Adrenal gland (tissue), 12 donors: ENCODE data around the gene INIP. TPM values are rescaled to one million over a fixed set of nuclear protein-coding genes. Genes with fewer than 3 reads are reported as not detected.

Source experiments
- DNase-seq, 7 donors: peaks; one replicate each; pipeline ENCODE4 v3.0.0-alpha.2; 2019 to 2020
- H3K27ac ChIP-seq, 5 donors: fragments of 200-600 bp; sonication (generic) in 4 of 5; 1 replicate in 3 of 5; 2 replicates in 2 of 5; pipeline versions ENCODE4 v1.5.1 to v1.8.0; 2016 to 2020; ENCODE audit warnings: mild to moderate bottlenecking in 1 of 5
- H3K27me3 ChIP-seq: fragments of 200-600 bp; 2 replicates; pipeline ENCODE4 v1.8.0; 2021
- H3K36me3 ChIP-seq, 2 donors: fragments of 200-600 bp; replicated peaks in 1 of 2; 1 replicate in 1 of 2; 2 replicates in 1 of 2; pipeline versions ENCODE4 v1.5.1 to v1.8.0; 2018 to 2022
- H3K4me1 ChIP-seq, 2 donors: fragments of 200-600 bp; replicated peaks in 1 of 2; 1 replicate in 1 of 2; 2 replicates in 1 of 2; pipeline versions ENCODE4 v1.5.1 to v1.8.0; 2018 to 2021
- H3K4me3 ChIP-seq, 4 donors: fragments of 200-600 bp; sonication (generic) in 3 of 4; one replicate each; pipeline ENCODE4 v1.5.1; 2016 to 2018
- H3K9me3 ChIP-seq, 3 donors: fragments of 200-600 bp; sonication (generic) in 1 of 3; replicated peaks in 1 of 3; 1 replicate in 2 of 3; 2 replicates in 1 of 3; pipeline versions ENCODE4 v1.5.1 to v1.8.0; 2016 to 2021
- POLR2A ChIP-seq, 2 donors: fragments of 450-650 bp; IDR thresholded peaks; one replicate each; pipeline ENCODE4 v1.6.1; 2017; ENCODE audit warnings: antibody characterized with exemption in 2 of 2, mild to moderate bottlenecking in 2 of 2, moderate library complexity in 1 of 2
- WGBS, 4 donors: extraction: QIAGEN DNeasy Blood & Tissue Kit in 2 of 4; methylation state at CpG; one replicate each; pipeline versions ENCODE4 v1.1.5 to v1.1.7; 2013 to 2017; 5-methylcytosine and 5-hydroxymethylcytosine counted together
- intact Hi-C, 2 donors: fragments of 100-400 bp; cut with DNase I; formaldehyde crosslinking; loops; one replicate each; pipeline versions ENCODE4 v1.14.1 to v1.15.0; 2022 to 2023
- polyA plus RNA-seq, 3 donors: library from polyadenylated mRNA; stranded (reverse); fragments of 200-250 nt in 2 of 3; fragments of 350-450 nt in 1 of 3; fragmentation: Illumina TruSeq in 1 of 3; extraction: RNeasy Lipid Tissue Mini Kit (QIAGEN cat#74804) in 1 of 3; gene quantifications; one replicate each; pipeline ENCODE4 v1.2.3, GENCODE V29; 2013 to 2014
- total RNA-seq, 9 donors: library from RNA; depleted of rRNA in 4 of 9; stranded (reverse); fragments of >200 nt in 4 of 9; fragments of 120-200 nt in 1 of 9; fragmentation: NEBNext Ultra II Directional in 1 of 9; extraction: Animal tissue kit (Norgen Biotek cat#: 25700) in 1 of 9; gene quantifications; one replicate each; pipeline versions ENCODE4 v1.1.0 to v1.2.4, GENCODE V29; 2013 to 2023
- TF ChIP-seq, protein P1 (sequence below), 6 experiments: fragments of 450-650 bp in 4 of 6; fragments of 200-600 bp in 2 of 6; sonication (generic) in 1 of 6; IDR thresholded peaks; 1 replicate in 5 of 6; 2 replicates in 1 of 6; pipeline versions ENCODE4 v1.5.1 to v1.8.0; 2016 to 2021; ENCODE audit warnings: antibody characterized with exemption in 6 of 6, mild to moderate bottlenecking in 2 of 6, moderate library complexity in 1 of 6
- donor health status: healthy with polysubstance abuse.
- donor health status: Bipolar disorder and iron deficiency.
- donor health status: DM: yes; HTN: yes; CAD: no.
- donor health status: DM: no; HTN: no; CAD: no.
- donor health status: DM: no; HTN: no; CAD: no.
- donor health status: DM: yes; HTN: yes; CAD: no.

INIP gene
- total and polyA plus RNA-seq, 12 donors = 5.5 to 28.2 (median 20.0) TPM

DNA sequence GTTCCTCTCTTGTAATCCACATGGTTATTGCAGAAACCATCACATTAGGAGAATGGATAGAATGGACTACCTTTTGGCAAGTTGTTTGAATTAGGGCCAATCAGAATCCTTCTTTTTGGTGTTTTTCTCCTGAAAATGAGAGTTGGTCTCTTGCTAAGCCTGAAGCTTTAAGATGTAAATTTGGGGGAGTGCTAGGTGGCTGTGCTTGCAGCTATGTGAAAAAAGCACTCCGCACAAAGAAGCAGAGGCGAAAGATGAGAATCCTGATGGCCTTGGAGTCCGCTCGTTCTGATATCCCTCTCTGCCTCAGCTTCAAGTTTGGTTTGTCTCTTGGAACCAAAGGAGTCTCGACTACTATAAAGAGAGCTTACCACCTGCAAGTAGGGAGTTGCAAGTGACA is 63.6 kb downstream of the INIP start:
- no peaks in the 10 kb centered on the region for H3K4me1 ChIP-seq
- peaks cover 0 to 8% (median 3%) of the 10 kb centered on the region in 3 donors for H3K9me3 ChIP-seq
- 70 to 72% (median 72%) methylated on average over 5 of the region's 5 CpGs for WGBS, 4 donors
- H3K36me3 ChIP-seq = peaks cover 0 to 1% of the 10 kb centered on the region in 2 donors
- DNase-seq = no peak
- TF ChIP-seq, protein P1, sequence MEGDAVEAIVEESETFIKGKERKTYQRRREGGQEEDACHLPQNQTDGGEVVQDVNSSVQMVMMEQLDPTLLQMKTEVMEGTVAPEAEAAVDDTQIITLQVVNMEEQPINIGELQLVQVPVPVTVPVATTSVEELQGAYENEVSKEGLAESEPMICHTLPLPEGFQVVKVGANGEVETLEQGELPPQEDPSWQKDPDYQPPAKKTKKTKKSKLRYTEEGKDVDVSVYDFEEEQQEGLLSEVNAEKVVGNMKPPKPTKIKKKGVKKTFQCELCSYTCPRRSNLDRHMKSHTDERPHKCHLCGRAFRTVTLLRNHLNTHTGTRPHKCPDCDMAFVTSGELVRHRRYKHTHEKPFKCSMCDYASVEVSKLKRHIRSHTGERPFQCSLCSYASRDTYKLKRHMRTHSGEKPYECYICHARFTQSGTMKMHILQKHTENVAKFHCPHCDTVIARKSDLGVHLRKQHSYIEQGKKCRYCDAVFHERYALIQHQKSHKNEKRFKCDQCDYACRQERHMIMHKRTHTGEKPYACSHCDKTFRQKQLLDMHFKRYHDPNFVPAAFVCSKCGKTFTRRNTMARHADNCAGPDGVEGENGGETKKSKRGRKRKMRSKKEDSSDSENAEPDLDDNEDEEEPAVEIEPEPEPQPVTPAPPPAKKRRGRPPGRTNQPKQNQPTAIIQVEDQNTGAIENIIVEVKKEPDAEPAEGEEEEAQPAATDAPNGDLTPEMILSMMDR (IDR thresholded peaks at IDR 0.05) = no peak
- no peak for TF ChIP-seq POLR2A (IDR thresholded peaks at IDR 0.05)
- intact Hi-C loops = no loop called here
- H3K27me3 ChIP-seq = no peaks in the 10 kb centered on the region
- H3K4me3 ChIP-seq = no peak overlapping the region
- H3K27ac ChIP-seq = no peak overlapping the region

DNA sequence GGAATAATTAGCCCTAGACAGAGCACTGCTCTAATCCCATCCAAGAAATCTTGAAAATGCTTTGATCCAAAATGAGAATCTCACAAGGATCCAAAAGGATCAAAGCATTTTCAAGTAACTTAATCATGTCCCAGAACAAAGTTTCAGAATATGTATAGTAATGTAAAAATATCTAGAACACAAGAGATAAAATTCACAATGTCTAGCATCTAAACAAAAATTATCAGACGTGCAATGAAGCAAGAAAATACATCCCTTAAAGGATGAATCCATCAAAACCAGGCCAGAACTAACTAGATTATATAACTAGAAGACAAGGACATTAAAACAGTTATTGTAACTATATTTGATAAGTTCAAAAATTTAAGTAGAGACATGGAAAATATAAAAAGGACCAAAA is 69.3 kb downstream of the INIP start:
- no peak overlapping the region for H3K4me3 ChIP-seq
- no peak for DNase-seq
- H3K4me1 ChIP-seq = no peaks in the 10 kb centered on the region
- peaks cover 0 to 11% (median 8%) of the 10 kb centered on the region in 3 donors for H3K9me3 ChIP-seq
- H3K36me3 ChIP-seq = no peaks in the 10 kb centered on the region
- H3K27ac ChIP-seq = no peak overlapping the region
- TF ChIP-seq, protein P1 (IDR thresholded peaks at IDR 0.05) = no peak
- 90 to 100% (median 97%) methylated on average over 1 of the region's 1 CpG for WGBS, 4 donors
- H3K27me3 ChIP-seq = no peaks in the 10 kb centered on the region
- intact Hi-C loops = no loop called here

DNA sequence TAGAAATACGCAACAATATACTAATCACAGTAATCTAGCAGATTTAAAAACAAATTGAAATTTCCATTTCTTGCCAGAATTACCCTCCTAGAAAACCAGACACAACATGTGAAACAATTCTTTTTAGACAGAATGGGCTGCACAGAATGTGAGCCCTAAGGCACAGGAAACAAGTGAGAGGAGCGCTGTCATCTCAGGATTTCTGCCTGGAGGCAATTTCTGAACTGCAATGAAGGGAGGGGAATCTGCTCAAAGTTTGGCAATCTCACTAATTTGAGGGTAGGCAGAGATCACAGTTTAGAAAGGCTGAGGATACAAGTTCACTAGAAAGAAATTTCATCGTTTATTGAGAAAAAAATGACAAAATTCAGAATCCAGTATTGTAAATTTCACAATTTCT is 70.3 kb downstream of the INIP start:
- H3K36me3 ChIP-seq = no peaks in the 10 kb centered on the region
- H3K4me1 ChIP-seq = no peaks in the 10 kb centered on the region
- H3K27ac ChIP-seq = no peak overlapping the region
- no peak overlapping the region for H3K4me3 ChIP-seq
- TF ChIP-seq, protein P1 (IDR thresholded peaks at IDR 0.05) = no peak
- TF ChIP-seq POLR2A (IDR thresholded peaks at IDR 0.05) = no peak
- 94 to 98% (median 97%) methylated on average over 3 of the region's 3 CpGs for WGBS, 4 donors
- intact Hi-C loops = no loop called here
- DNase-seq = no peak
- peaks cover 0 to 11% (median 8%) of the 10 kb centered on the region in 3 donors for H3K9me3 ChIP-seq
- H3K27me3 ChIP-seq = no peaks in the 10 kb centered on the region

DNA sequence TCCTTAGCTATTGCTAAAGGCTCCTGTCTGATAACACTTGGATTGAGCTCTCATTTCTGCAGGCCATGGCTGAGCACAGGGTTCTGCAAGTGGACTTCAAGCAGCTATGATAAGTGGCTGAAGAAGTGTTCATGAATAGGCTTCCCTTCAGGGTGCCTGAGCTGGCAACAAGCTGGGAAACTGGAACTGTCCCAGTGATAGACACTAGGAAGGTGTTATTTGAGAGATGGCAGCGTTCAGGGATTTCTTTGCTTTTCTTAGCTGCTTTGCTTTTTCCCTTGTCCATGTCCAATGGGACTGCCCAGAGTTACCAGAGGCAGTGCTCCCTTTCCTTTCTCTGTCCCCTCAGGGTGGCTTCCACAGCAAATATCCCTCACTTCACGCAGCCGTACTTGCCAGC is 75.8 kb downstream of the INIP start:
- intact Hi-C loops = no loop called here
- DNase-seq = no peak
- no peak overlapping the region for H3K4me3 ChIP-seq
- WGBS, 4 donors = 94 to 99% (median 98%) methylated on average over 3 of the region's 3 CpGs
- no peaks in the 10 kb centered on the region for H3K4me1 ChIP-seq
- H3K27ac ChIP-seq = no peak overlapping the region
- H3K27me3 ChIP-seq = no peaks in the 10 kb centered on the region
- H3K36me3 ChIP-seq = no peaks in the 10 kb centered on the region
- TF ChIP-seq POLR2A (IDR thresholded peaks at IDR 0.05) = no peak
- TF ChIP-seq, protein P1 (IDR thresholded peaks at IDR 0.05) = no peak
- peaks cover 0 to 6% (median 0%) of the 10 kb centered on the region in 3 donors for H3K9me3 ChIP-seq
